GM10266 (cell line): ENCODE data around the gene DENND1A.
"Not testable (repeated sequence)": the region's sequence is repeated elsewhere in the genome, so short reads cannot be mapped to it uniquely, and the experiment has no call there.

Experiments used
- DNase-seq: peaks from one replicate; pipeline ENCODE4 v3.0.0; 2012; ENCODE audit errors: extremely low spot score
- CTCF ChIP-seq: IDR thresholded peaks from 2 replicates; pipeline ENCODE4 v1.5.1; 2012; ENCODE audit warnings: mild to moderate bottlenecking, low read depth; ENCODE audit not compliant: control insufficient read depth, insufficient read depth; ENCODE audit errors: missing control alignments

Gene DENND1A

DNA sequence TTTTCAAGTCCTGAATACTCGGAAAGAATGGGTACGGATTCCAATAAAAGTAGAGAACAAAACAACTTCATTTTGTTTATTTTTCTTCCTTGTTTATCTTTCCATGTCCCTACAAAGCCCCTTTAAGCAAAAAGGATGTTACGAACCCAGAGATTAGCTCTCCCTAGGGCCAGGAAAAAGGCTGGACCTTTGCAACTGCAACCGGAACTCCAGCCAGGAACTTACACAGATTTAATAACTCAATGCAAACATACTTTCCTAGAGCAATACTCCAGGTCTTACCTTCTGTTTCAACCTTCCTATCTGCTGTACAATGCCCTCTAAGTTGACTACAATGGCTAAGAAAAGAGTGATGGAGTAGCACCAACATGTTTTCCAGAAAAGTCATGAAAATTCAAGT lies 7.0 kb downstream of the DENND1A start:
- DNase-seq: no peak
- TF ChIP-seq CTCF: no peak

DNA sequence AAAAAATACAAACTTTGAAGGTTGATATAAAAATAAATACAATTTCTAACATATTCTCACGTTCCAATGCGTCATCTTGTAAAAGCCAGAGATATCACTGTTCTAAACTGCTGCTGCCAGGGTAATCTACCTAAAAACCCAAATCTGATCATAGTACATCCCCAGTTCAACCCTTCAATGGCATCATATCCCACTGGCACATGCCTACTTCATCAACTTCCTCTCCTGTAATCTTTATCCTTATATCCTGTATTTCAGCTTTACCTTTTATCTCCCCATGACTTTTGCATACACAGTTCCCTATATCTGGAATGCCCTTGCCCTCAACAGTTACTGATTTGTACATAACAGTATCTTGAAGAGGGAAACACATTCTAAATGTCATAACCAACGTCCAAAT lies 7.5 kb downstream of the DENND1A start:
- TF ChIP-seq CTCF: no peak
- no peak for DNase-seq

- no peak for TF ChIP-seq CTCF
- DNase-seq: no peak
These were observed 15.3 kb downstream of the DENND1A start for GRCh38 chr9:123914517-123915196.

DNA sequence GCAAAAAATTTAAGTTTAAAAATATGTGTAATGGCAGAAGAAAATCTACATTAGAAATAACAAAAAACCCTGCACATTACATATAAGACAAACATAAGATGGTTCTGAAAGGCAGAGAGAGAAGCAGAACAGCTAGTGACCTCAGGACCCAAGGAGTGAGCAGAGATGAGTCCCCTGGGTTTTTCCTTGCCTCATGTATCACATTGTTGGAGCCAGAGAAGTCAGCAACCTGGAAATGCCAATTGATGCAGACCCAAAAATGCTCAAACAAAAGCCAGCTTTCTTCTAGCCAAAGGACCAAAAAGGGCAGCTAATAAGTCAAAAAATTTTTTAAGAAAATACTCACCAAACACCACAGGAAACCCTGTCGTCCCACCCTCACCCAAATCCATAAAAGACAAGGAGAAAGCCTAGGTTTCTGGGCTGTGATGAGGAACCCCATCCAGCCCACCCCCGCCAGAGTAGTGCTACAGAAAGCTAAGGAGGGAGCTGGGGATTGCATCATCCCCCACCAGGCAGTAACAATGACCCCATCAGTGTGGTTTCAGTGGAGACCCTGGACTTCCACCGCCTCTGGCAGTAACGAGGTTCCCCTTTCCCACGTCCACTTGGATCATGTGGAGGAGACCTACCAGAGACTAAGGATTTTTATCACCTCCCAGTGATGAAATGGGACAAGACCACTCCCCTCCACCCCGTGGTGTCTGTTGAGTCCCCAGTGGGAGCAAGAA lies 17.6 kb downstream of the DENND1A start:
- TF ChIP-seq CTCF: no peak
- no peak for DNase-seq

DNA sequence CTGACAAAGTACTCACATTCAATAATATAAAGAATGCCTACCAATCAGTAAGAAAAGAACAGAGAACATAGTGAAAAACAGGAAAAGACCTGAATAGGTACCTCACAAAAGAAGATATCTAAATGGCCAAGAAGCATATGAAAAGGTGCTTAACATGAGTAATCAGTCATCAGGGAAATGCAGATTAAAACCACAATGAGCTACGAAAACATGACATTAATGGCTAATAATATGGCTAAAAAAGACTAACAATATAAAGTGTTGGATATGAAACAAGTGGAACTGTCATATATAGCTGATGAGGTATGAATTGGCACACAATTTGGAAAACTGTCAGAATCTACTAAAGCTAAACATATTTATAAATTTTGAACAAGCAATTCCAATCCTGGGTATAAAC lies 18.9 kb downstream of the DENND1A start:
- TF ChIP-seq CTCF: no peak
- no peak for DNase-seq

DNA sequence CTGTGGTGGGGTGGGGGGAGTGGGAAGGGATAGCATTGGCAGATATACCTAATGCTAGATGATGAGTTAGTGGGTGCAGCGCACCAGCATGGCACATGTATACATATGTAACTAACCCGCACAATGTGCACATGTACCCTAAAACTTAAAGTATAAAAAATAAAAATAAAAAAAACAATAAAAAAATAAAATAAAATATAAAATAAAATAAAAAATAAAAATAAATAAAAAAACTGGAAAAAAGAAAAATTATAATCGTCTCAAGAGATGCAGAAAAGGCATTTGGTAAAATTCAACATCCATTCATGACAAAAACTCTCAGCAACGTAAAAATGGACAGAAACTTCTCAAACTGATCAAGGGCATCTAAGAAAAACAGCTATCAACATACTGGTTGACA lies 20.7 kb downstream of the DENND1A start:
- not testable (repeated sequence) for DNase-seq

GRCh38 chr9:123903550-123903949 lies 26.4 kb downstream of the DENND1A start:
- not testable (repeated sequence) for DNase-seq

- no peak for DNase-seq
- TF ChIP-seq CTCF: no peak
These were observed 35.1 kb downstream of the DENND1A start for GRCh38 chr9:123894822-123895221.
